Endothelial cell (in vitro differentiated cells): ENCODE results near the gene RERE. TPM values are rescaled to one million over a fixed set of nuclear protein-coding genes. Genes with fewer than 3 reads are reported as not detected.

ENCODE experiments used
- DNase-seq: peaks from one replicate; pipeline ENCODE4 v3.0.0; 2021; ENCODE audit warnings: low spot score
- H3K27ac Mint-ChIP-seq: one replicate; pipeline ENCODE4 v1.8.0; 2021; ENCODE audit warnings: mixed read lengths, inconsistent platforms; ENCODE audit not compliant: unreplicated experiment
- H3K27me3 Mint-ChIP-seq: one replicate; pipeline ENCODE4 v1.8.0; 2021; ENCODE audit warnings: mild to moderate bottlenecking, moderate library complexity, mixed read lengths, inconsistent platforms; ENCODE audit not compliant: unreplicated experiment
- H3K36me3 Mint-ChIP-seq: one replicate; pipeline ENCODE4 v1.8.0; 2021; ENCODE audit warnings: mild to moderate bottlenecking, low read depth, mixed read lengths, inconsistent platforms; ENCODE audit not compliant: unreplicated experiment
- H3K4me1 Mint-ChIP-seq: one replicate; pipeline ENCODE4 v1.8.0; 2021; ENCODE audit warnings: mild to moderate bottlenecking, mixed read lengths, inconsistent platforms; ENCODE audit not compliant: unreplicated experiment
- H3K4me3 Mint-ChIP-seq: one replicate; pipeline ENCODE4 v1.8.0; 2021; ENCODE audit warnings: mild to moderate bottlenecking, mixed read lengths, inconsistent platforms; ENCODE audit not compliant: unreplicated experiment
- H3K9me3 Mint-ChIP-seq: one replicate; pipeline ENCODE4 v1.8.0; 2021; ENCODE audit warnings: mixed read lengths, inconsistent platforms; ENCODE audit not compliant: unreplicated experiment
- CTCF ChIP-seq: fragments of 200-600 bp; sonication (generic); IDR thresholded peaks from one replicate; pipeline ENCODE4 v1.5.0; 2021; ENCODE audit warnings: antibody characterized with exemption; ENCODE audit not compliant: unreplicated experiment
- total RNA-seq: library from RNA; stranded (reverse); fragmentation: NEBNext Ultra II Directional; extraction: Animal tissue kit (Norgen Biotek cat#: 25700); gene quantifications from one replicate; pipeline ENCODE4 v1.2.1, GENCODE V29; 2021; ENCODE audit not compliant: unreplicated experiment

Gene RERE
- total RNA-seq, 1 donor from 2014 or later, result 115 TPM

GRCh38 chr1:8813991-8814390 is 3.4 kb downstream of the RERE start:
- no peaks in the 10 kb centered on the region for H3K9me3 Mint-ChIP-seq
- H3K36me3 Mint-ChIP-seq, result peaks cover 8% of the 10 kb centered on the region
- peaks cover 7% of the 10 kb centered on the region for H3K27me3 Mint-ChIP-seq
- TF ChIP-seq CTCF, result no peak
- H3K4me3 Mint-ChIP-seq, result no peak overlapping the region
- no peak for DNase-seq
- H3K27ac Mint-ChIP-seq, result no peak overlapping the region
- H3K4me1 Mint-ChIP-seq, result peaks cover 33% of the 10 kb centered on the region

GRCh38 chr1:8813016-8813763 is 4.2 kb downstream of the RERE start:
- no peak overlapping the region for H3K27ac Mint-ChIP-seq
- H3K4me1 Mint-ChIP-seq, result peaks cover 29% of the 10 kb centered on the region

GRCh38 chr1:8812081-8812480 is 5.4 kb downstream of the RERE start:
- DNase-seq, result no peak
- H3K27me3 Mint-ChIP-seq, result peaks cover 7% of the 10 kb centered on the region
- H3K36me3 Mint-ChIP-seq, result peaks cover 8% of the 10 kb centered on the region
- no peak overlapping the region for H3K4me3 Mint-ChIP-seq
- H3K4me1 Mint-ChIP-seq, result peaks cover 27% of the 10 kb centered on the region
- TF ChIP-seq CTCF, result no peak
- no peaks in the 10 kb centered on the region for H3K9me3 Mint-ChIP-seq
- H3K27ac Mint-ChIP-seq, result no peak overlapping the region

More at GRCh38 chr1:8813016-8813763, 4.2 kb downstream of the RERE start:
- Mint-ChIP-seq H3K4me3 (no peak overlapping the region), H3K36me3 (peaks cover 8% of the 10 kb centered on the region), H3K27me3 (peaks cover 7% of the 10 kb centered on the region), H3K9me3 (no peaks in the 10 kb centered on the region)
- no peak for DNase-seq
- no peak for TF ChIP-seq CTCF

GRCh38 chr1:8810987-8811386 is 6.5 kb downstream of the RERE start:
- Mint-ChIP-seq H3K36me3 (peaks cover 3% of the 10 kb centered on the region), H3K4me1 (peaks cover 19% of the 10 kb centered on the region), H3K27me3 (peaks cover 5% of the 10 kb centered on the region), H3K4me3 (no peak overlapping the region), H3K9me3 (no peaks in the 10 kb centered on the region), H3K27ac (no peak overlapping the region)
- DNase-seq, result no peak
- no peak for TF ChIP-seq CTCF

GRCh38 chr1:8809342-8809736 is 8.1 kb downstream of the RERE start:
- Mint-ChIP-seq H3K27me3 (peaks cover 3% of the 10 kb centered on the region), H3K9me3 (no peaks in the 10 kb centered on the region), H3K4me1 (peaks cover 5% of the 10 kb centered on the region)

More at GRCh38 chr1:8809342-8809736, 8.1 kb downstream of the RERE start:
- Mint-ChIP-seq H3K36me3 (no peaks in the 10 kb centered on the region), H3K27ac (no peak overlapping the region), H3K4me3 (no peak overlapping the region)
- no peak for TF ChIP-seq CTCF
- no peak for DNase-seq
